DND-41 (cell line): Measurements from ENCODE around the gene STAMBP.

Source experiments
- CTCF ChIP-seq: IDR thresholded peaks from 2 replicates; pipeline ENCODE4 v1.5.1; 2012; ENCODE audit warnings: borderline replicate concordance, low read length, moderate library complexity, mild to moderate bottlenecking; ENCODE audit not compliant: poor library complexity, severe bottlenecking; ENCODE audit errors: extremely low read depth
- EZH2 ChIP-seq: IDR thresholded peaks from 3 replicates; pipeline ENCODE4 v1.6.1; 2012; ENCODE audit warnings: borderline replicate concordance, low read depth, mild to moderate bottlenecking, moderate library complexity, low read length, inconsistent platforms; ENCODE audit not compliant: severe bottlenecking

- peak; percentile 98 for TF ChIP-seq CTCF
- no peak for TF ChIP-seq EZH2
Observed at GRCh38 chr2:73779467-73780236, 49.1 kb upstream of the STAMBP start, which contains the start of gene DUSP11.
